IPS-18a (cell line): ENCODE results near the gene VSTM4.

Experiments
- H3K27ac ChIP-seq: one replicate; pipeline ENCODE4 v1.5.1; 2013; ENCODE audit warnings: low read length
- H3K27me3 ChIP-seq: one replicate; pipeline ENCODE4 v1.6.1; 2013; ENCODE audit warnings: mild to moderate bottlenecking, low read length; ENCODE audit not compliant: control insufficient read depth, insufficient read depth
- H3K36me3 ChIP-seq: one replicate; pipeline ENCODE4 v1.6.1; 2013; ENCODE audit warnings: low read depth, low read length; ENCODE audit not compliant: control insufficient read depth
- H3K4me1 ChIP-seq: one replicate; pipeline ENCODE4 v1.6.1; 2013; ENCODE audit warnings: low read depth, low read length; ENCODE audit not compliant: control insufficient read depth
- H3K4me3 ChIP-seq: one replicate; pipeline ENCODE4 v1.5.1; 2013; ENCODE audit warnings: low read length
- H3K9ac ChIP-seq: one replicate; pipeline ENCODE4 v1.6.1; 2013; ENCODE audit warnings: mild to moderate bottlenecking, low read length, moderate library complexity
- H3K9me3 ChIP-seq: one replicate; pipeline ENCODE4 v1.6.1; 2013; ENCODE audit warnings: low read depth, low read length; ENCODE audit not compliant: control insufficient read depth

The VSTM4 gene

GRCh38 chr10:48965460-48965859, 149.9 kb downstream of the VSTM4 start:
- H3K9ac ChIP-seq, result no peak overlapping the region
- no peaks in the 10 kb centered on the region for H3K9me3 ChIP-seq
- no peaks in the 10 kb centered on the region for H3K27me3 ChIP-seq
- H3K27ac ChIP-seq, result no peak overlapping the region
- H3K4me1 ChIP-seq, result no peaks in the 10 kb centered on the region
- no peak overlapping the region for H3K4me3 ChIP-seq
- no peaks in the 10 kb centered on the region for H3K36me3 ChIP-seq
